ENCODE data around the gene AATK.

The AATK gene

GRCh38 chr17:81067391-81067811 lies 98.6 kb downstream of the AATK start:
- no peak for TF ChIP-seq CTCF (IDR thresholded peaks at IDR 0.05; ENCODE audit: insufficient read depth, low read depth, low read length, missing control alignments)
- DNase-seq (ENCODE audit: low read depth): no peak
- no peak overlapping the region for H3K4me3 ChIP-seq (ENCODE audit: low read length)
